Measurements from ENCODE around the gene NTRK1.

Gene NTRK1

GRCh38 chr1:156859523-156860112 is 1.0 kb upstream of the NTRK1 start:
- H4K20me1 ChIP-seq (ENCODE audit: insufficient read depth, low read length) = no peaks in the 10 kb centered on the region
- no peaks in the 10 kb centered on the region for H3F3A ChIP-seq (ENCODE audit: insufficient read depth, low read length)
- H3K9me3 ChIP-seq (ENCODE audit: low read length) = no peaks in the 10 kb centered on the region
- H3K9ac ChIP-seq (ENCODE audit: low read length) = no peak overlapping the region
- no peaks in the 10 kb centered on the region for H3K9me2 ChIP-seq (ENCODE audit: low read depth, low read length)
- no peak overlapping the region for H2AFZ ChIP-seq (ENCODE audit: low read length)
- peaks cover 5% of the 10 kb centered on the region for H3K4me1 ChIP-seq (ENCODE audit: insufficient read depth, low read length, severe bottlenecking)
- H3K27ac ChIP-seq (ENCODE audit: low read depth, low read length, poor library complexity, severe bottlenecking) = no peak overlapping the region
- H3K27me3 ChIP-seq (ENCODE audit: insufficient read depth, low read length) = 0 out of 2 replicates have a peak, but pooled peaks cover 10% of the 10 kb centered on the region
- H3K4me2 ChIP-seq (ENCODE audit: low read length) = no peak overlapping the region
- H3K4me3 ChIP-seq (ENCODE audit: low read depth, low read length, poor library complexity, severe bottlenecking) = no peak overlapping the region
- TF ChIP-seq EZH2 (IDR thresholded peaks at IDR 0.05; ENCODE audit: borderline replicate concordance, low read length) = no peak
- no peak for TF ChIP-seq CTCF (IDR thresholded peaks at IDR 0.05; ENCODE audit: low read length)
- H3K36me3 ChIP-seq (ENCODE audit: insufficient read depth, low read length) = no peaks in the 10 kb centered on the region
- no peaks in the 10 kb centered on the region for H3K79me2 ChIP-seq (ENCODE audit: insufficient read depth, low read length)

GRCh38 chr1:156860113-156860627 is 495 bp upstream of the NTRK1 start:
- no peak overlapping the region for H2AFZ ChIP-seq (ENCODE audit: low read length)
- H4K20me1 ChIP-seq (ENCODE audit: insufficient read depth, low read length) = no peaks in the 10 kb centered on the region
- no peak overlapping the region for H3K27ac ChIP-seq (ENCODE audit: low read depth, low read length, poor library complexity, severe bottlenecking)
- peak overlapping the region; percentile 52; the same call in 1 of the 2 replicates for H3K4me2 ChIP-seq (ENCODE audit: low read length)
- H3K4me1 ChIP-seq (ENCODE audit: insufficient read depth, low read length, severe bottlenecking) = peaks cover 5% of the 10 kb centered on the region
- no peaks in the 10 kb centered on the region for H3K36me3 ChIP-seq (ENCODE audit: insufficient read depth, low read length)
- H3K9me2 ChIP-seq (ENCODE audit: low read depth, low read length) = no peaks in the 10 kb centered on the region
- no peak overlapping the region; the same call in 1 of the 2 replicates for H3K9ac ChIP-seq (ENCODE audit: low read length)
- H3K79me2 ChIP-seq (ENCODE audit: insufficient read depth, low read length) = no peaks in the 10 kb centered on the region
- H3K9me3 ChIP-seq (ENCODE audit: low read length) = no peaks in the 10 kb centered on the region
- no peaks in the 10 kb centered on the region for H3F3A ChIP-seq (ENCODE audit: insufficient read depth, low read length)
- peak; percentile 76 for TF ChIP-seq CTCF (IDR thresholded peaks at IDR 0.05; ENCODE audit: low read length)
- no peak for TF ChIP-seq EZH2 (IDR thresholded peaks at IDR 0.05; ENCODE audit: borderline replicate concordance, low read length)
- 0 out of 2 replicates have a peak, but pooled peaks cover 10% of the 10 kb centered on the region for H3K27me3 ChIP-seq (ENCODE audit: insufficient read depth, low read length)
- peak overlapping the region; percentile 44 for H3K4me3 ChIP-seq (ENCODE audit: low read depth, low read length, poor library complexity, severe bottlenecking)

GRCh38 chr1:156862584-156862983 is 1.9 kb downstream of the NTRK1 start:
- H3K36me3 ChIP-seq (ENCODE audit: insufficient read depth, low read length) = no peaks in the 10 kb centered on the region
- H3K79me2 ChIP-seq (ENCODE audit: insufficient read depth, low read length) = no peaks in the 10 kb centered on the region
- no peak overlapping the region for H3K4me3 ChIP-seq (ENCODE audit: low read depth, low read length, poor library complexity, severe bottlenecking)
- H3K9me3 ChIP-seq (ENCODE audit: low read length) = no peaks in the 10 kb centered on the region
- no peak for TF ChIP-seq CTCF (IDR thresholded peaks at IDR 0.05; ENCODE audit: low read length)
- TF ChIP-seq EZH2 (IDR thresholded peaks at IDR 0.05; ENCODE audit: borderline replicate concordance, low read length) = no peak
- no peaks in the 10 kb centered on the region for H3F3A ChIP-seq (ENCODE audit: insufficient read depth, low read length)
- H3K4me2 ChIP-seq (ENCODE audit: low read length) = no peak overlapping the region
- H3K9ac ChIP-seq (ENCODE audit: low read length) = no peak overlapping the region
- 0 out of 2 replicates have a peak, but pooled peaks cover 10% of the 10 kb centered on the region for H3K27me3 ChIP-seq (ENCODE audit: insufficient read depth, low read length)
- H3K9me2 ChIP-seq (ENCODE audit: low read depth, low read length) = no peaks in the 10 kb centered on the region
- H2AFZ ChIP-seq (ENCODE audit: low read length) = no peak overlapping the region
- no peaks in the 10 kb centered on the region for H4K20me1 ChIP-seq (ENCODE audit: insufficient read depth, low read length)
- H3K4me1 ChIP-seq (ENCODE audit: insufficient read depth, low read length, severe bottlenecking) = peaks cover 5% of the 10 kb centered on the region
- H3K27ac ChIP-seq (ENCODE audit: low read depth, low read length, poor library complexity, severe bottlenecking) = no peak overlapping the region
